Activated CD4-positive, alpha-beta T cell treated with anti-CD3 and anti-CD28 coated beads, Interleukin-2, amount 10 ng/mL, durations not matched to agents 7 days and 5 days (primary cell): Measurements from ENCODE around the gene MADD. TPM values are rescaled to one million over a fixed set of nuclear protein-coding genes. Genes with fewer than 3 reads are reported as not detected.

ENCODE experiments used
- CTCF ChIA-PET: fragments of 350-600 bp; sonication (Branson Sonifier 250); formaldehyde crosslinking; loops from one replicate; lab custom pipeline; 2021; ENCODE audit warnings: antibody characterized with exemption; lab: Charles Lee
- POLR2A ChIA-PET: fragments of 350-600 bp; sonication (Branson Sonifier 250); formaldehyde crosslinking; loops from one replicate; lab custom pipeline; 2021; ENCODE audit warnings: antibody characterized with exemption; lab: Charles Lee
- DNase-seq: peaks from one replicate; pipeline ENCODE4 v3.0.0-alpha.2; 2020
- H3K27ac Mint-ChIP-seq: one replicate; pipeline ENCODE4 v1.8.0; 2021; ENCODE audit warnings: mild to moderate bottlenecking, moderate library complexity, mixed read lengths
- H3K27me3 Mint-ChIP-seq: one replicate; pipeline ENCODE4 v1.8.0; 2021; ENCODE audit warnings: mixed read lengths
- H3K36me3 Mint-ChIP-seq: one replicate; pipeline ENCODE4 v1.8.0; 2021; ENCODE audit warnings: low read depth, mixed read lengths
- H3K4me1 Mint-ChIP-seq: one replicate; pipeline ENCODE4 v1.8.0; 2021; ENCODE audit warnings: mixed read lengths
- H3K4me3 Mint-ChIP-seq: one replicate; pipeline ENCODE4 v1.8.0; 2021; ENCODE audit warnings: mild to moderate bottlenecking, moderate library complexity, mixed read lengths
- H3K9me3 Mint-ChIP-seq: one replicate; pipeline ENCODE4 v1.8.0; 2021; ENCODE audit warnings: mixed read lengths
- total RNA-seq, 2 experiments: library from RNA; stranded (reverse); gene quantifications; one replicate each; pipeline ENCODE4 v1.2.3, GENCODE V29; 2021

The MADD gene
- total RNA-seq, 2 experiments from 2014 or later = 93.3 to 95.1 TPM

- POLR2A ChIA-PET = no interaction called here
- H3K27ac Mint-ChIP-seq = no peak overlapping the region
- no peak for DNase-seq
- H3K27me3 Mint-ChIP-seq = no peaks in the 10 kb centered on the region
- CTCF ChIA-PET = interaction anchor here (1.0 to 2.5 kb wide), 3 partner anchors 8 to 103 kb away, joined by 4 to 10 read pairs (median 6); partner anchors contain the start of gene ACP2
- H3K4me1 Mint-ChIP-seq = no peaks in the 10 kb centered on the region
- no peak overlapping the region for H3K4me3 Mint-ChIP-seq
- H3K9me3 Mint-ChIP-seq = no peaks in the 10 kb centered on the region
- H3K36me3 Mint-ChIP-seq = no peaks in the 10 kb centered on the region
Observed at GRCh38 chr11:47351156-47352126, 81.5 kb downstream of the MADD start.

- H3K4me3 Mint-ChIP-seq = no peak within 1 kb of the TSS
- H3K27me3 Mint-ChIP-seq = no peaks in the 10 kb centered on the region
- ChIA-PET CTCF (interaction anchor here (0.6 kb wide), 1 partner anchor 389 kb away, joined by 3 read pairs; no protein-coding TSS in a partner anchor), POLR2A (no interaction called here)
- no peaks in the 10 kb centered on the region for H3K4me1 Mint-ChIP-seq
- H3K36me3 Mint-ChIP-seq = no peaks in the 10 kb centered on the region
- no peak for DNase-seq
- no peaks in the 10 kb centered on the region for H3K9me3 Mint-ChIP-seq
- H3K27ac Mint-ChIP-seq = peak within 1 kb of the TSS; percentile 66
Observed at GRCh38 chr11:47352556-47352955, 82.6 kb downstream of the MADD start, which contains the start of gene MYBPC3. Gene MYBPC3, minus strand, starts transcription at chr11:47352702. Its CDS starts 55 bp downstream, at chr11:47352647.

DNA sequence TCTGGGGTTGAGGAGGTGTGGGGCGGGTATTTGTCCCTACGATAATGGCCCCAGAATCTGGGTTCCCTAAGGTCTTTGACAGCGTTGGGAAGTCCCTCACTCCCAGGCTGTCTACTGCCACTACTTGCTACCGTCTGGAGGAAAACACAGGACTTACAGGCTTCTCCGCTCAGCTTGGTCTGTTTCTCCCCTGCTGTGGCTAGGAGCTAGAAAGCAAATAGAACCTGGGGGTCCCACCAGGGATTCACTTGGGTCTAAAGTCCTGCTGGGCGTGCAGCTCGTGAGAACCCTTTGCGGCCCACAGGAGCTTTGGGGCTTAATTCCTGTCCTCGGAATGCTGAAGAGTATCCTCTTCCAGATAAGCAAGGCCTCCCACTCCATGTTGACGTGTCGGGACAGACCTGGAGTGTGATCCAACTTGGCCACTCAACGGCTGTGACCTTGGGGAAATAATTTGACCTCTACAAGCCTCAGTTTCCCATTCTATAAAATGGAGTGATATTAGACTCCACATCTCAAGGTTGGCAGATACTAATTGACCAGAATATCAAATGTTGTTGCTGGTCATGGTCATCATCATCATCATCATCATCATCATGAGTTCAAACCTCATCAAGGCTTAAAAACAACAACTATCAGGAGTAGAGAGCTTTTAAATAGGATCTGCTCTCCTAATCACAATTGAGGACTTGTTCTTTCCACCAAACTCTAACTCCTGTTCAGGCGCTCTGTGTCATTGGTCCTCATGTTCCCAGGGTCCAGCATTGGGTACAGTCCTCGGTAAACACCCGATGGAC lies 84.2 kb downstream of the MADD start:
- POLR2A ChIA-PET = no interaction called here
- no peak overlapping the region for H3K27ac Mint-ChIP-seq
- no peak overlapping the region for H3K4me3 Mint-ChIP-seq

DNA sequence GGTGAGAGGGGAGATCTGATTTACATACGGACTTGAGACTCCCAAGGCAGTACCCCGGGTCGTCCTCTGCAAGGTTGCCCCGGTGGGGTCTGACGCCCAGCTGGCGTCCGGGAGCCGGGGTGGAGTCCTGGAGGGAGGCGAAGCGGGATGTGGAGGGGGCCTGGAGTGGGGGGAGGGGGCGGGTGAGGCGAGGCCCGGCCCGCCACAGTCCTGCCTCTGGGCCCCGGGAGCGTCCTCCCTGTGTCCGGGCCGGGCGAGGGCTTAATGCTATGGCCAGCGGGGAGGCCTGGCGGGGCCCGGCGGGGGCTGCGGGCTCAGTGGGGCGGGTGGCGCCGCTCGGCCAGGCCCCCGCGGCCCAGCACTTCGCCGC lies 85.0 kb downstream of the MADD start:
- Mint-ChIP-seq H3K4me1 (peaks cover 8% of the 10 kb centered on the region), H3K36me3 (no peaks in the 10 kb centered on the region), H3K4me3 (no peak overlapping the region), H3K27ac (no peak overlapping the region), H3K9me3 (no peaks in the 10 kb centered on the region), H3K27me3 (no peaks in the 10 kb centered on the region)
- ChIA-PET CTCF (interaction anchor here (0.6 kb wide), 2 partner anchors 8 to 261 kb away, joined by 3 to 5 read pairs; no protein-coding TSS in a partner anchor), POLR2A (no interaction called here)
- no peak for DNase-seq

More for the DNA sequence above, 84.2 kb downstream of the MADD start:
- Mint-ChIP-seq H3K9me3 (no peaks in the 10 kb centered on the region), H3K4me1 (peaks cover 1% of the 10 kb centered on the region), H3K27me3 (no peaks in the 10 kb centered on the region), H3K36me3 (no peaks in the 10 kb centered on the region)
- DNase-seq = no peak
- CTCF ChIA-PET = interaction anchor here (1.1 kb wide), 1 partner anchor 10 kb away, joined by 3 read pairs; no protein-coding TSS in a partner anchor

- no peak overlapping the region for H3K27ac Mint-ChIP-seq
- H3K4me1 Mint-ChIP-seq = peaks cover 11% of the 10 kb centered on the region
- H3K4me3 Mint-ChIP-seq = no peak overlapping the region
- no peaks in the 10 kb centered on the region for H3K9me3 Mint-ChIP-seq
- peak; percentile 28 for DNase-seq
- H3K27me3 Mint-ChIP-seq = no peaks in the 10 kb centered on the region
- no peaks in the 10 kb centered on the region for H3K36me3 Mint-ChIP-seq
- CTCF ChIA-PET = interaction anchor here (0.6 kb wide), 2 partner anchors 8 to 261 kb away, joined by 3 to 5 read pairs; no protein-coding TSS in a partner anchor
- POLR2A ChIA-PET = no interaction called here
Observed at GRCh38 chr11:47355283-47356128, 85.6 kb downstream of the MADD start.

- Mint-ChIP-seq H3K36me3 (no peaks in the 10 kb centered on the region), H3K9me3 (no peaks in the 10 kb centered on the region), H3K27me3 (no peaks in the 10 kb centered on the region), H3K4me3 (no peak overlapping the region), H3K4me1 (peaks cover 12% of the 10 kb centered on the region), H3K27ac (no peak overlapping the region)
- CTCF ChIA-PET = no interaction called here
- no peak for DNase-seq
- POLR2A ChIA-PET = no interaction called here
Observed at GRCh38 chr11:47356129-47356997, 86.4 kb downstream of the MADD start.

DNA sequence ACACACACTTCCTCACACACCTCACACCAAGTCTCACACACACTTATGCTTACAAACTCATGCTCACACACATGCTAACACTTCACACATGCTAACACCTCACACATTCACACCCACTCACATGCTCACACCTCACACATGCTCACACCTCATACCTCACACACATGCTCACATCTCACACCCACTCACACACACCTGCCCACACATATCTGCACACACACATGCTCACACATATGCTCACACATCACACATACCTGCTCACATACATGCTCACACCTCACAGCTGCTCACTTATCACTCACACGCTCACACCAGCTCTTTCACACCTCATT lies 87.0 kb downstream of the MADD start:
- DNase-seq = no peak
- POLR2A ChIA-PET = no interaction called here
- H3K4me3 Mint-ChIP-seq = no peak overlapping the region
- peaks cover 12% of the 10 kb centered on the region for H3K4me1 Mint-ChIP-seq
- no peaks in the 10 kb centered on the region for H3K36me3 Mint-ChIP-seq
- no peak overlapping the region for H3K27ac Mint-ChIP-seq
- H3K27me3 Mint-ChIP-seq = no peaks in the 10 kb centered on the region
- CTCF ChIA-PET = no interaction called here
- H3K9me3 Mint-ChIP-seq = no peaks in the 10 kb centered on the region

DNA sequence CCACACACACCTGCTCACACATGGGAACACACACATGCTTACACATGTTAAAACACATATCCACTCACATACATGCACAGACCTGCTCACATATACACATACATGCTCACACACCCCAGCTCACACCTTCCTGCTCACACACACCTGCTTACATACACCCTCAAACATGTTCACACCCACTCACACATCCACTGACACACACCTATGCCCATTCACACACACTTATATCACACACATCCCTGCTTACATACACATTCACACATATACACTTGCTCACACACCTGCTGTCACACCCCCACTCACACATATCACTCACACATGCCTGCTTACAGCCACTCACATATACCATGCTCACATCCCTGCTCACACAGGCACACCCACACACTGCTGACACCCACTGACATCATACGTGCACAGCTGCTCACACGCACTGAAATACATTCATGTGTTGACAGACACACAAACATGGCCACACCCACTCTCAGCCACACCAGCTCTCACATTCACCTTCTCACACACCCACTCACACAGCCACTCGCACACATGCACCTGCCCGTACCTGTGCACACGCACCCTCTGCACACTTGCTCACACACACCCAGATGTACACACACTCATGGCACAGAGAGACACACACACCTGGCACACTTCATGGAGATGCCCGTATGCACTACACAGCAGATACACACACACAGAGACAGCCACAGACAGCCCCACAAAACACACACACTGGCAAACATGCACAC lies 88.2 kb downstream of the MADD start:
- ChIA-PET POLR2A (no interaction called here), CTCF (no interaction called here)
- no peak overlapping the region for H3K4me3 Mint-ChIP-seq
- peaks cover 12% of the 10 kb centered on the region for H3K4me1 Mint-ChIP-seq
- H3K27ac Mint-ChIP-seq = no peak overlapping the region
- no peak for DNase-seq
- H3K27me3 Mint-ChIP-seq = no peaks in the 10 kb centered on the region
- no peaks in the 10 kb centered on the region for H3K36me3 Mint-ChIP-seq
- no peaks in the 10 kb centered on the region for H3K9me3 Mint-ChIP-seq

DNA sequence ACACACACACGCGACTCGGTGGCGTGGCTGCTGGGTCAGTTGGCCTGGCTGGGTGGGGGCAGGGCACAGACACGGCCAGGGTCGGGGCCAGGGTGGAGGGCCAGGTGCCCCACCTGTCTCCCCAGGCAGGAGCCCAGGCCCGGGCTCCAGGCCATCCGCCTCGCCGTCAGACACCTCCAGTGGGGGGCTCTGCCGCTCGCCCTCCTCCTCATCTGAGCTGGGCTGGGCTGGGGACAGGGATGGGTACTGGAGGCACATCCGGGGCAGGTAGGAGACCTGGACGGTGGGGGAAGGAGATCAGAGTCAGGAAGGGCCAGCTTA lies 88.8 kb downstream of the MADD start:
- H3K9me3 Mint-ChIP-seq = no peaks in the 10 kb centered on the region
- DNase-seq = no peak
- no peaks in the 10 kb centered on the region for H3K36me3 Mint-ChIP-seq
- ChIA-PET POLR2A (no interaction called here), CTCF (interaction anchor here (1.7 kb wide), 1 partner anchor 9 kb away, joined by 6 read pairs; no protein-coding TSS in a partner anchor)
- no peaks in the 10 kb centered on the region for H3K27me3 Mint-ChIP-seq
- H3K27ac Mint-ChIP-seq = no peak overlapping the region
- peaks cover 12% of the 10 kb centered on the region for H3K4me1 Mint-ChIP-seq
- no peak overlapping the region for H3K4me3 Mint-ChIP-seq

- Mint-ChIP-seq H3K9me3 (no peaks in the 10 kb centered on the region), H3K4me1 (peaks cover 12% of the 10 kb centered on the region), H3K27me3 (no peaks in the 10 kb centered on the region), H3K27ac (peak overlapping the region; percentile 82), H3K36me3 (no peaks in the 10 kb centered on the region), H3K4me3 (no peak overlapping the region)
- ChIA-PET POLR2A (no interaction called here), CTCF (interaction anchor here (0.8 to 2.2 kb wide), 4 partner anchors 9 to 63 kb away, joined by 3 to 13 read pairs (median 5); no protein-coding TSS in a partner anchor)
- DNase-seq = no peak
Observed at GRCh38 chr11:47359162-47359561, 89.2 kb downstream of the MADD start.

GRCh38 chr11:47359586-47359985 lies 89.7 kb downstream of the MADD start:
- Mint-ChIP-seq H3K9me3 (no peaks in the 10 kb centered on the region), H3K27me3 (no peaks in the 10 kb centered on the region), H3K36me3 (no peaks in the 10 kb centered on the region), H3K4me3 (no peak overlapping the region), H3K4me1 (peaks cover 12% of the 10 kb centered on the region), H3K27ac (peak overlapping the region; percentile 47)
- ChIA-PET CTCF (interaction anchor here (0.8 to 2.2 kb wide), 4 partner anchors 10 to 63 kb away, joined by 3 to 13 read pairs (median 5); no protein-coding TSS in a partner anchor), POLR2A (no interaction called here)
- no peak for DNase-seq
